Gastroesophageal sphincter (tissue), 4 donors: ENCODE data around the gene CDK9. TPM values are rescaled to one million over a fixed set of nuclear protein-coding genes. Genes with fewer than 3 reads are reported as not detected.
A peak's percentile ranks its signal among the peaks of the same experiment; 100 is the strongest.

Source experiments
- ATAC-seq: fragments of 150-250 bp; one replicate; pipeline ENCODE4 v1.9.1; 2016; ENCODE audit warnings: mild to moderate bottlenecking, moderate library complexity
- H3K27ac ChIP-seq, 4 donors: fragments of 200-600 bp; sonication (generic) in 3 of 4; 1 replicate in 3 of 4; 2 replicates in 1 of 4; pipeline ENCODE4 v1.5.1; 2016 to 2019
- H3K27me3 ChIP-seq: fragments of 200-600 bp; sonication (generic); one replicate; pipeline ENCODE4 v1.5.1; 2019
- H3K36me3 ChIP-seq, 2 donors: fragments of 200-600 bp; sonication (generic); one replicate each; pipeline ENCODE4 v1.5.1; 2019; ENCODE audit warnings: control low read depth in 1 of 2
- H3K4me1 ChIP-seq, 3 donors: fragments of 200-600 bp; sonication (generic); 1 replicate in 2 of 3; 2 replicates in 1 of 3; pipeline ENCODE4 v1.5.1; 2016 to 2019; ENCODE audit warnings: control low read depth in 2 of 3
- H3K4me3 ChIP-seq, 2 donors: fragments of 200-600 bp; sonication (generic); one replicate each; pipeline ENCODE4 v1.5.1; 2019; ENCODE audit warnings: mild to moderate bottlenecking in 1 of 2, moderate library complexity in 1 of 2
- H3K9me3 ChIP-seq, 3 donors: fragments of 200-600 bp; sonication (generic); one replicate each; pipeline ENCODE4 v1.5.1; 2017 to 2019; ENCODE audit warnings: control low read depth in 2 of 3
- EP300 ChIP-seq: sonication (generic); formaldehyde crosslinking; IDR thresholded peaks from one replicate; pipeline ENCODE4 v1.6.1; 2017; ENCODE audit warnings: antibody characterized with exemption, mild to moderate bottlenecking
- POLR2A ChIP-seq, 2 donors: fragments of 450-650 bp; IDR thresholded peaks; one replicate each; pipeline ENCODE4 v1.6.1; 2017; ENCODE audit warnings: antibody characterized with exemption in 2 of 2, mild to moderate bottlenecking in 2 of 2, moderate library complexity in 1 of 2
- POLR2AphosphoS5 ChIP-seq: sonication (generic); formaldehyde crosslinking; IDR thresholded peaks from one replicate; pipeline ENCODE4 v1.6.1; 2017; ENCODE audit warnings: antibody characterized with exemption
- WGBS, 2 donors: methylation state at CpG; one replicate each; pipeline ENCODE4 v1.1.5; 2018; ENCODE audit warnings: low coverage in 1 of 2; 5-methylcytosine and 5-hydroxymethylcytosine counted together
- total RNA-seq, 4 donors: library from RNA; depleted of rRNA; stranded (reverse); fragments of >200 nt; gene quantifications; one replicate each; pipeline ENCODE4 v1.1.0, GENCODE V29; 2016
- TF ChIP-seq, protein P1 (sequence below), 4 experiments: fragments of 200-600 bp in 2 of 4; fragments of 450-650 bp in 2 of 4; sonication (generic) in 1 of 4; IDR thresholded peaks; one replicate each; pipeline ENCODE4 v1.5.1; 2017 to 2019; ENCODE audit warnings: antibody characterized with exemption in 4 of 4, mild to moderate bottlenecking in 2 of 4, moderate library complexity in 2 of 4

Gene CDK9
- total RNA-seq, 4 donors from 2014 or later = 81.8 to 92.8 (median 86.5) TPM

DNA sequence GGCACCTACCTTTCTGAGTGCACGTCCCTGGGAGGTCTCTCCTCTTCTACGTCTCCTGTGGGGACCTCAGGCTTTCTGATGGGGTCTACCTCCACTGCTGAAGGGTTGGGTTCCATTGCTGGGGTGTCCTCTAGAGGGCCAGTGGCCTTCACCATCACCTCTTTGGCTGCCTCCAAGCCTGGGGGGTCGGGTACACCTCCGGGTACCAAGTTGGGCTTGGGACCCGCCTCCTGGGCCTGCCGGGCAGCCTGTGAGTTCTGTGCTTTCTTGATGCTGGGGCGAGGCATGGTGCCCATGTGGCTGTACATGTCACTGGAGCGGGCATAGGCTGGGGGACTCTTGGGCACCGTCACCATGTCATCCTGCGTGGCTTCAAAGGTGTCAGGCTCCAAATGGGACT lies 11.9 kb upstream of the CDK9 start:
- TF ChIP-seq, protein P1, sequence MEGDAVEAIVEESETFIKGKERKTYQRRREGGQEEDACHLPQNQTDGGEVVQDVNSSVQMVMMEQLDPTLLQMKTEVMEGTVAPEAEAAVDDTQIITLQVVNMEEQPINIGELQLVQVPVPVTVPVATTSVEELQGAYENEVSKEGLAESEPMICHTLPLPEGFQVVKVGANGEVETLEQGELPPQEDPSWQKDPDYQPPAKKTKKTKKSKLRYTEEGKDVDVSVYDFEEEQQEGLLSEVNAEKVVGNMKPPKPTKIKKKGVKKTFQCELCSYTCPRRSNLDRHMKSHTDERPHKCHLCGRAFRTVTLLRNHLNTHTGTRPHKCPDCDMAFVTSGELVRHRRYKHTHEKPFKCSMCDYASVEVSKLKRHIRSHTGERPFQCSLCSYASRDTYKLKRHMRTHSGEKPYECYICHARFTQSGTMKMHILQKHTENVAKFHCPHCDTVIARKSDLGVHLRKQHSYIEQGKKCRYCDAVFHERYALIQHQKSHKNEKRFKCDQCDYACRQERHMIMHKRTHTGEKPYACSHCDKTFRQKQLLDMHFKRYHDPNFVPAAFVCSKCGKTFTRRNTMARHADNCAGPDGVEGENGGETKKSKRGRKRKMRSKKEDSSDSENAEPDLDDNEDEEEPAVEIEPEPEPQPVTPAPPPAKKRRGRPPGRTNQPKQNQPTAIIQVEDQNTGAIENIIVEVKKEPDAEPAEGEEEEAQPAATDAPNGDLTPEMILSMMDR (IDR thresholded peaks at IDR 0.05) = no peak
- TF ChIP-seq EP300 (no peak), POLR2A (IDR thresholded peaks at IDR 0.05) (no peak), POLR2AphosphoS5 (no peak)
- no peak overlapping the region for H3K4me3 ChIP-seq
- no peaks in the 10 kb centered on the region for H3K36me3 ChIP-seq
- no peaks in the 10 kb centered on the region for H3K9me3 ChIP-seq
- no peak overlapping the region for H3K27ac ChIP-seq
- no peaks in the 10 kb centered on the region for H3K27me3 ChIP-seq
- 80 to 82% methylated on average over 1 to 2 of the region's 10 CpGs for WGBS, 2 donors
- peaks cover 0 to 31% (median 5%) of the 10 kb centered on the region in 3 donors for H3K4me1 ChIP-seq
- no peak for ATAC-seq

DNA sequence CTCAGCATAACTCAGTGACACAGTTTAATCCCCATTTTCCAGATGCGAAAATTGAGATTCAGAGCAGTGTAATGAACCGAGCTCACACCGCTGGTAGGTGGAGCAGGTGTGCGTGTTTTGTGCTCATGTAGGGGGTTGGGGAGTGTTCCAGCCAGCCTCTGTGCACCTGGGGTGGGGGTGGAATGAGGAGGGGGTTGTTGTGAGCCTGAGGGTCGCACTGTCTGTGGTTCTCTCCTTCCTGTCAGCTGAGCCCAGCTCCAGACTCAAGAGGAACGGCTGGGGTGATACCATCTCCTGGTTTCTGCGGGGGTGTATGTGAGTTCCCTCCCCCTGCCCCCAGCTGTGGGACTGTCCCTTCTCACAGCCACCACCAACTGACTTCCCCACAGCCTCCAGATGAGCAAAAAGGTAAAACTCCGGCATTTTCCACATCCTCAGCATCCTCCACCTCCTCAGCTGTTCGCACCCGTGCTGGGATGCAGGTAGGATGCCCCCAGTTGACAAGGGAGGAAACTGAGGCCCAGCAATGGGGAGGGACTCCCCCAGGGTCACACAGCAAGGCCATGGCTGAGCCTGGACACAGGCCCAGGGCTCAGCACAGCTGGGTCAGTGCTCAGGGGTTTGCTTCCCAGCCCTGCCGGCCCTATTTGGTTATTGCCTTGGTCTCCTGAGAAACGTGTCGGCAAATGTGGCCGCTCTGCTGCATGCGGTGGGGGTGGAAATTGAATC lies 9.5 kb upstream of the CDK9 start:
- WGBS, 2 donors = 70% methylated on average over 8 of the region's 15 CpGs; no CpG with 5 or more reads in 1 of the 2 donors
- peak overlapping the region in 1 of 2 donors; percentile 23 for H3K4me3 ChIP-seq
- peak overlapping the region in 1 of 4 donors; percentile 6 for H3K27ac ChIP-seq

DNA sequence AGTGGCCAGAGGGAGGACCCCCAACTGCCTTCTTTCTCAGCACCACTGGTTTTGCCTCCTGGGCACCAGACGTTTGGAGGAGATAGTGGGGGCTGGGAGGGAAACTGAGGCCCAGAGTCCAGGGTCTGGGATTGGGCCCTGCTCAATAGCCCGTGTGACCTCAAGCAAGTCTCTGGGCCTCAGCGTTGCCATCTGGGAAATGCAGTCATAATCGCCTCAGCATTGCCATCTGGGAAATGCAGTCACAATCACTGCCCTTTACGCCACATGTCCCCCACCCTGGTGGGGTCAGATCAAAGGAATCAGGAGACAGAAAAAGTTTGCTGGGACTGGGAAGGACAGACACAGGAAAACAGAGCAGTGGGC lies 8.9 kb upstream of the CDK9 start:
- Histone ChIP-seq H3K27ac (peak overlapping the region in 1 of 4 donors; percentile 6), H3K27me3 (no peaks in the 10 kb centered on the region), H3K9me3 (no peaks in the 10 kb centered on the region), H3K4me3 (peak overlapping the region in 1 of 2 donors; percentile 23), H3K4me1 (peaks cover 0 to 12% (median 5%) of the 10 kb centered on the region in 3 donors), H3K36me3 (no peaks in the 10 kb centered on the region)
- TF ChIP-seq POLR2AphosphoS5 = no peak
- TF ChIP-seq, protein P1 (IDR thresholded peaks at IDR 0.05) = no peak
- no peak for ATAC-seq
- WGBS, 2 donors = 55 to 96% methylated on average over 2 to 3 of the region's 5 CpGs

More for the DNA sequence above, 9.5 kb upstream of the CDK9 start:
- ATAC-seq = no peak
- Histone ChIP-seq H3K27me3 (no peaks in the 10 kb centered on the region), H3K4me1 (peaks cover 0 to 17% (median 5%) of the 10 kb centered on the region in 3 donors), H3K36me3 (no peaks in the 10 kb centered on the region), H3K9me3 (no peaks in the 10 kb centered on the region)
- no peak for TF ChIP-seq POLR2A (IDR thresholded peaks at IDR 0.05)
- TF ChIP-seq, protein P1 (IDR thresholded peaks at IDR 0.05) = no peak
- TF ChIP-seq EP300 = no peak
- no peak for TF ChIP-seq POLR2AphosphoS5

DNA sequence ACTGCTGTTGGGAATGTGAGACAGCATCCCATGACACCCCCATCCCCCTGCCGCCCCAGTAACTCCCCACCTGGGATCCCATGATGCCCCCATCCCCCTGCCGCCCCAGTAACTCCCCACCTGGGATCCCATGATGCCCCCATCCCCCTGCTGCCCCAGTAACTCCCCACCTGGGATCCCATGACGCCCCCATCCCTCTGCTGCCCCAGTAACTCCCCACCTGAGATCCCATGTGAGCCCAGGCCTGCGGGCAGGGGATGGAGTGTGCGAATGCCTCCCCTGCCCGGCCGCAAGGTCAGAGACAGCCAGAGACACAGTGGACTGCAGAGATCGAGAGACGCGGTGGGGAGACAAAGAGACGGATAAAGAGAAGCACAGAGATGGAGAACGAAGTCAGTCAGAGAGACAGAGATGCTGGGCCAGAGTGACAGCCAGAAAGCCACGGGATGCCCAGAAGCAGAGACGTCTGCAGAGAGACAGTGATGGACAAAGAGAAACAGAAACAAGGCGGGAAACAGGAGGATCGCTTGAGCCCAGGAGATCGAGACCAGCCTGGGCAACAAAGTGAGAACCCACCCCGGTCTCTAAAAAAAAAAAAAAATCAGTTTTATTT lies 8.4 kb upstream of the CDK9 start:
- Histone ChIP-seq H3K4me3 (peak overlapping the region in 1 of 2 donors; percentile 23), H3K27ac (no peak overlapping the region), H3K4me1 (peaks cover 0 to 11% (median 5%) of the 10 kb centered on the region in 3 donors), H3K36me3 (no peaks in the 10 kb centered on the region), H3K9me3 (no peaks in the 10 kb centered on the region), H3K27me3 (no peaks in the 10 kb centered on the region)
- no peak for TF ChIP-seq EP300
- TF ChIP-seq POLR2A (IDR thresholded peaks at IDR 0.05) = no peak
- TF ChIP-seq POLR2AphosphoS5 = no peak
- TF ChIP-seq, protein P1 (IDR thresholded peaks at IDR 0.05) = no peak
- 59 to 72% methylated on average over 7 to 8 of the region's 18 CpGs for WGBS, 2 donors
- no peak for ATAC-seq
